K562 treated with DMSO at 1 percent for 48 hours (cell line): ENCODE measurements around the gene PLXNB3. TPM values are rescaled to one million over a fixed set of nuclear protein-coding genes. Genes with fewer than 3 reads are reported as not detected.

Experiments
- total RNA-seq: library from RNA; unstranded; fragments of 300-600 nt; gene quantifications from 2 replicates; pipeline ENCODE4 v1.2.3, GENCODE V29; 2022; ENCODE audit warnings: low replicate concordance; ENCODE audit errors: extremely low read depth

PLXNB3 gene
- not detected in 2 replicates for total RNA-seq

GRCh38 chrX:153763989-153764755, at the start of gene PLXNB3:
Gene PLXNB3 (plus strand): TSS chrX:153764249. CDS start chrX:153765536, 1,287 bp downstream.

GRCh38 chrX:153724252-153725038, 39.6 kb upstream of the PLXNB3 start, which contains the start of the genes ABCD1 and BCAP31:
Gene ABCD1 (plus strand): TSS chrX:153724856. CDS start chrX:153725267, 411 bp downstream.
Gene BCAP31 (minus strand): TSS chrX:153724387. CDS start chrX:153723244, 1,143 bp downstream.

GRCh38 chrX:153780678-153781427, 16.8 kb downstream of the PLXNB3 start, which contains the start of gene SRPK3:
Gene SRPK3 (plus strand): TSS chrX:153781041. CDS start chrX:153781087, 46 bp downstream.

GRCh38 chrX:153794018-153794896, 30.2 kb downstream of the PLXNB3 start, which contains the start of the genes IDH3G and SSR4:
Gene IDH3G (minus strand): TSS chrX:153794375. CDS start chrX:153794326, 49 bp downstream.
Gene SSR4 (plus strand): TSS chrX:153794668. CDS start chrX:153794688, 20 bp downstream.

Other genes starting within 250 kb of the PLXNB3 start
- gene ATP2B3, start 246.6 kb upstream of the PLXNB3 start, total RNA-seq: not detected in 2 replicates
- not detected in 2 replicates for gene CCNQ, start 165.1 kb upstream of the PLXNB3 start, total RNA-seq
- not detected in 2 replicates for gene DUSP9, start 117.0 kb upstream of the PLXNB3 start, total RNA-seq
- gene PNCK, start 90.4 kb upstream of the PLXNB3 start, total RNA-seq: not detected in 2 replicates
- not detected in 2 replicates for gene SLC6A8, start 76.3 kb upstream of the PLXNB3 start, total RNA-seq
- 306 TPM in 1 of 2 replicates, not detected in the other for gene BCAP31, start 39.9 kb upstream of the PLXNB3 start, total RNA-seq
- not detected in 2 replicates for gene ABCD1, start 39.4 kb upstream of the PLXNB3 start, total RNA-seq
- gene SRPK3, start 16.8 kb downstream of the PLXNB3 start, total RNA-seq: not detected in 2 replicates
- not detected in 2 replicates for gene IDH3G, start 30.1 kb downstream of the PLXNB3 start, total RNA-seq
- 1,814 TPM in 1 of 2 replicates, not detected in the other for gene SSR4, start 30.4 kb downstream of the PLXNB3 start, total RNA-seq
- not detected in 2 replicates for gene PDZD4, start 66.3 kb downstream of the PLXNB3 start, total RNA-seq
- gene L1CAM, start 121.9 kb downstream of the PLXNB3 start, total RNA-seq: not detected in 2 replicates
- gene AVPR2, start 140.4 kb downstream of the PLXNB3 start, total RNA-seq: not detected in 2 replicates
- not detected in 2 replicates for gene ARHGAP4, start 162.0 kb downstream of the PLXNB3 start, total RNA-seq
- gene NAA10, start 170.8 kb downstream of the PLXNB3 start, total RNA-seq: not detected in 2 replicates
- not detected in 2 replicates for gene RENBP, start 180.4 kb downstream of the PLXNB3 start, total RNA-seq
- gene HCFC1, start 207.6 kb downstream of the PLXNB3 start, total RNA-seq: 51.6 TPM in 1 of 2 replicates, not detected in the other
- gene TMEM187, start 208.5 kb downstream of the PLXNB3 start, total RNA-seq: not detected in 2 replicates